Endothelial cell of umbilical vein (primary cell): Measurements from ENCODE around the gene UST.

ENCODE experiments used
- CTCF ChIP-seq, 2 donors: IDR thresholded peaks; 1 replicate in 1 of 2; 2 replicates in 1 of 2; pipeline ENCODE4 v1.5.1; 2011; ENCODE audit warnings: low read length in 2 of 2, mild to moderate bottlenecking in 2 of 2, moderate library complexity in 2 of 2, control low read depth in 1 of 2, inconsistent platforms in 1 of 2, low read depth in 1 of 2; ENCODE audit not compliant: insufficient read depth in 1 of 2; ENCODE audit errors: extremely low read depth in 1 of 2
- EZH2 ChIP-seq: IDR thresholded peaks from 2 replicates; pipeline ENCODE4 v1.6.1; 2012; ENCODE audit warnings: borderline replicate concordance, low read depth, mild to moderate bottlenecking, moderate library complexity, low read length, inconsistent platforms; ENCODE audit not compliant: severe bottlenecking

- TF ChIP-seq EZH2 (no peak), CTCF (IDR thresholded peaks at IDR 0.05; ENCODE audit: extremely low read depth in 1 of 2, insufficient read depth in 1 of 2, low read depth in 1 of 2, low read length in 2 of 2) (no peak)
Measured at GRCh38 chr6:148808786-148809304, 62.0 kb downstream of the UST start.
